HG02759 (cell line): ENCODE measurements around the gene PPIL6.
"Not testable (repeated sequence)": the region's sequence is repeated elsewhere in the genome, so short reads cannot be mapped to it uniquely, and the experiment has no call there.

Experiments
- ATAC-seq: cut with Tn5 transposase; IDR thresholded peaks from one replicate; pipeline ENCODE4 v1.9.1; 2021; ENCODE audit warnings: mild to moderate bottlenecking, moderate library complexity; ENCODE audit not compliant: unreplicated experiment

PPIL6 gene

DNA sequence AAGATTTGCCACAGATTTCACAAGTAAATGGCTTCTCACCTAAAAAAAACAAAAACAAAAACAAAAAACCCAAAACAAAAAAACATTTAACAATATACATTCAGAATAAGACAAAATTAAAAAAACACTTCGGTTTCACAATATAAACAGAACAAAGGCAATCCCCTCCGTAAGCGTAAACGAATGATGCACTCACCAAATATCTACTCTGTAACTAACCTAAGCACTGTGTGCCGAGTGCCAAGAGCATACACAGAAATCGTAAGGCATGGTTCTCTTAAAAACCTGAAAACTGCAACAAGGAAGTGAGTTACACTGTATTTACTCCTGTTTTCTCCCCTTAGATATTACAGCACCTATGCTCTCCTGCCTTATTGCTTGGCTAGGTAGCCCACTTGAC, 27.3 kb upstream of the PPIL6 start:
- no peak for ATAC-seq

GRCh38 chr6:109466212-109466923, 25.9 kb upstream of the PPIL6 start:
- ATAC-seq, result no peak

- no peak for ATAC-seq
Measured at GRCh38 chr6:109465772-109466171, 25.3 kb upstream of the PPIL6 start.

GRCh38 chr6:109461733-109462526, 21.5 kb upstream of the PPIL6 start:
- no peak for ATAC-seq

GRCh38 chr6:109461205-109461604, 20.8 kb upstream of the PPIL6 start:
- ATAC-seq, result not testable (repeated sequence)

GRCh38 chr6:109460161-109460829, 19.9 kb upstream of the PPIL6 start:
- no peak for ATAC-seq

DNA sequence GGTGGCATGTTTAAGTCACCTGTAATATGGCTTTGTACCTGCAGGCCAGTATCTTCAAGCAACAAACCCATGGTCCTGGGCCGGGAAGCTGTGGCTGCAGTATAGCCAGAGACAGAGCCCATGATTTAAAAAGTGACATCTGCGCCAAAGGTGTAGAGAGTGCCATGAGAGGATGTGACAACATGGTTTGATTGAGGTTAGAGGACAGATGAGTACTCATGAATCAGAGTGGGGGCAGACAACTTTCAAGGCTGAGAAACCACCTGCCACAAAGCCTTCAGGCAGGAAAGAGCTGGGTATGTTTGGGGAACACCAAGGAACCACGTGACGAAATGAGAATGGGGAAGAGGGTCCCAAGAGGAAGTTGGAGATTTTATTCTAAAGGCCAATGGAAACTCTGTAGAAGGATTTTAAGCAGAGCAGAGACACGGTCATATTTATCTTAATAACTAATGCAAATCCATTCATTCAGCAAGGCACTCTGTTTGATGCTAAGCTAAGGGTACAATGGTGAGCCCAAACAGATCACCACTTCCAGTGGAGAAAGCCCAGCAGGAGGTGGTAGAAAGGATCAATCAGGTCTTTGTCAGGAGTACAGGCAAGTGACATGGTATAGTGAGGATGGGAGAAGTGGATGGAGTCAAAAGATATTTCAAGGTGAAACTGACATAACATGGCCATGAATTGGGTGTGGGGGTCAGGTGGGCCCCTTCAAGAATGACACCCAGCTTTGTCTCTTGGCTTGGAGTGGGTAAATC, 18.5 kb upstream of the PPIL6 start:
- ATAC-seq, result peak; percentile 21

DNA sequence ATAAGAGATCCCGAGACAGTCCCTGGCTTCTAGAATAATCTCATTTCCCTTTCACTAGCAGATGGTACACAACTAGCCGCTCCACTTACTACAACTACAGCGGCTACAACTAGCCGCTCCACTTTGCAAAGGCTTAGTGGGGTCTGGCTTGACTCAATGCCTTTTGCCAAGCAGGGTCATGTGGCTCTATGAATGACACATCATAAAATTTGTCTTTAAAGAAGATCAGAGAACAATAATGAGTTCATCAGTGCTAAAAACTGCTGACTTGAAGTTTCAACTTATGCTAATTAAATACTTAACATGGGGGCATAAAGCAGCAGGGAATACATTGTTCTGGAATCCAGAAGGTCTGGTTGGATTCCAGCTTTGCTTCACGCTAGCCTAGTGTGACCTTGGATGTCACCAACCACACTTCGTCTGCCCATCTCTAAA, 17.2 kb upstream of the PPIL6 start:
- ATAC-seq, result no peak

- ATAC-seq, result no peak
Measured at GRCh38 chr6:109456710-109457561, 16.5 kb upstream of the PPIL6 start.

- peak; percentile 4 for ATAC-seq
Measured at GRCh38 chr6:109456111-109456583, 15.7 kb upstream of the PPIL6 start.

- ATAC-seq, result peak; percentile 60
Measured at GRCh38 chr6:109455437-109456110, 15.1 kb upstream of the PPIL6 start, which contains the start of gene MICAL1. Gene MICAL1 (minus strand): TSS chr6:109455772. CDS start chr6:109454196, 1,576 bp downstream.

DNA sequence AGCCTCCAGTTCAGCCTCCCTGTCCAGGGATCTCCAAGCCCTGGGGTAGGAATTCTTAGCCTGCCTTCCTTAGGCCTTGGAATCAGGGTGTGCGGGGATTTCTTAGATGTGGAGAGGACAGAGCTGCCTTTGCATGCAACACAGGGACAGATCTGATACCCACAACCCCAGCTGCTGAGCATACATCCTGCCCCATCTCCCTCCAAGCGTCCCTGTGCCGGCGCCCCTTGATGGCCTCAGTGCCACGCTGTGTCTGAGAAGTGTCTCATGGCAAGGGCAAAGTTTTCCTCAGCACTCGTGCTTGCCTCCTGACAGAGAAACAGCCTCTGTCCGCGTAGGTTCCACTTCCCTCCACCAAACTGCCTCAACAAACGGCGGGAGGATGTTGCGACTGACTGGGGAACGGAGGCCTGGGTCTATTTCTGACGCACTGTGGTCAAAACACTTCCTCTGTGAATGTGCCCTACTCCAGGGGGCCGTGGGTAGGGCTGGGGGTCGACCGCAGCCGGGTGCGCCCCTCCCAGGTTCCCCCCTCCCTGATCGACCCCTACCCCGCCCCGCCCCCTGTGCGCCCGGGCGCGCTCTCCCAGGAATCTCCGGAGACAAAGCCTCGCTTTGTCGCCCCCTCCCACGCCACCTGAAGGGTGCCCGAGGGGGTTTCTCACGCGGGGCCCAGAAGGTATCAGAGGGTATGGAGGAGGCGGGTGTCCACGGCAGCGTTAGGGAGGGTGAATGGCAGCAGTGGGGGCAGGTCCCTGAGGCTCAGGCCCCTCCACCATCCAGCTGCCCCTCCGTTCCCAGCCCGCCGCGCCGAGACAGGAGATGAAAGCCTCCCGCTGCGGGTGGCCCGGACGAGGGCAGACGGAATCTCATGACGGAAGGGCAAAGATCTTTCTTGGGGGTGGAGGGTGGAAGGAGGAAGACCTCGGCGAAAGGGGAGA, 14.3 kb upstream of the PPIL6 start:
- peak; percentile 36 for ATAC-seq

DNA sequence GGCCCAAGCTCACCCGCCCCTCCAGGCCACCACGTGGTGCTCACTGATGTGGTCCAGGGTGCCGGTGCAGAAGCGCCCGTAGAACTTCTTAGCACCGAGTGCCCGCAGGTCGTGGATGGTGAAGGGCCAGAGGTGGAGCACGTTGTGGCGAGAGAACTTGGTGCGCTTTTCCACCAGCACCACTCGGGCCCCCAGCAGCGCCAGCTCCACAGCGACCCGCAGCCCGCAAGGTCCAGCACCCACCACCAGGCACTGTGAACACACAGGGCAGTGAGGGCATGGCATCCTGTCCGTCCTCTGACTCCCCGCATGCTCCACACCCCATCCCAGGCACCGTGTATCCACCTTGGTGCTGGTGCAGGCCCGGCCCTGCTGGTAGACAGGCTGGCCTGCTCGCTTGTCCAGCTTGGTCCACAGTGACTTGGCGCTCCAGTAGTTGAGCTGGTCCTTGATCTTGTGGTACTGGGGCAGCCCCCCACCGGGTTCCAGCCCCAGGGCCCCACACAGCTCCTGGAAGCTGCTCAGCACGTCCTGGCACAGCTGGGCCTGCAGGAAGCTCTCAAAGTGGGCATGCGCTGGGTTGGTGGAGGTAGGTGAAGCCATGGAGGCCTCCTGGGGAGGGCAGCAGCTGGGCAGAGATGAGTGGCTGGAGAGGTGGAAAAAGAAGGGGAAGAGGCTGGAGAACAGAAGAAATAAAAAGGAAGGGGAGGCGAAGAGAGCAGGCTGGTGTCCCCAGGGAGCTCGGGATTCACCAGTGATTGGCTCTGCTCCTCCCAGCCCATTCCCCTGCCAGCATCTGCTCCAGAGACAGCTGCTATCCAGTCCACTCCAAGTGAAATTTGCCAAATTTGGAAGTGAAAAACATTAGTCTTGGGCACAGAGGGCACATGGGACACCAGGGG, 13.4 kb upstream of the PPIL6 start:
- no peak for ATAC-seq

DNA sequence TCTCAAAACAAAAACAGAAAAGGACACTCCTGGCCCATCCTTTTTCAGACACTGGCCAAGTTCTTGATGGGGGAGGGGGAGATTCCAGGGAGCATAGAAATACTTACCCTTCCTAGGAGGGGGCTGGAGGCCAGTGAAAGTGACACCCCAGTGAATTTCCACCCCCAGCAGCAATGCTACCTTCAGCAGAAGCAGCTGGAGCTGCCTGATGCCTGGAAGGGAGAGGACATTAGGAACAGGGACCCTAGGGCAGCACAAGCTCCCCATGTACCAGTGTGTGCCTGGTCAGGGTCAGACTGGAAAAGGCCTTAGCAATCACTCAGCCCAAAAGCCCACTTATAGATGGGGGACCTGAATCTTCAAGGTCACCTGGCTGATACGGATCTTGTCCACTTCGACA, 12.7 kb upstream of the PPIL6 start:
- ATAC-seq, result no peak

- no peak for ATAC-seq
Measured at GRCh38 chr6:109452181-109452580, 11.8 kb upstream of the PPIL6 start.

DNA sequence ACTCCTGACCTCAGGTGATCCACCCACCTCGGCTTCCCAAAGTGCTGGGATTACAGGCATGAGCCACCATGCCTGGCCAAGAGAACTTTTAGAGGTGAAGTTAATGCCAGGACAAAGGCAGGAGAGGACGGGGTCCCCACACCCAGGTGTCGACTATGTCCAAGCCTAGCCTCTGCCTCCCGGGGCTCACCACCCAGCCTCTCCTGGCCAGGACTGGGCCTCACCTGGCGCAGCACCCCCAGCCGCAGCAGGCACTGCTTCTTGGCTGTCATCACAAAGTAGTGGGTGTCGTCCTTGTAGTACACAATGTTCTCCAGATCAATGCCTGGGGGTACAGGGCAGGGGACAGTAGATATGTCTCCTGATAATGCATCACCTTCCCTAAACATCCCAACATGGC, 10.9 kb upstream of the PPIL6 start:
- ATAC-seq, result no peak

- no peak for ATAC-seq
Measured at GRCh38 chr6:109450801-109451200, 10.4 kb upstream of the PPIL6 start.
